HCT116 (cell line): ENCODE results near the gene BCL11A. TPM values are rescaled to one million over a fixed set of nuclear protein-coding genes. Genes with fewer than 3 reads are reported as not detected.

Experiments used
- ATAC-seq: fragments of 200-7000 bp; cut with Tn5 transposase; 2 replicates; pipeline ENCODE4 v1.9.1; 2020; ENCODE audit warnings: mild to moderate bottlenecking, moderate library complexity
- BruUV-seq: library from RNA; stranded (reverse); fragments of 400-500 nt; replicated peaks from 2 replicates; lab custom pipeline; 2021; lab: Mats Ljungman, UMichigan
- CTCF ChIA-PET: fragments of 300-600 bp; sonication (Branson Sonifier 250); formaldehyde crosslinking; loops from one replicate; lab custom pipeline; 2021; ENCODE audit warnings: antibody characterized with exemption; lab: Charles Lee
- POLR2A ChIA-PET: fragments of 300-600, 350-600 bp; sonication (Branson Sonifier 250); formaldehyde crosslinking; loops from one replicate; lab custom pipeline; 2021; ENCODE audit warnings: antibody characterized with exemption; lab: Charles Lee
- RAD21 ChIA-PET, 2 experiments: fragments of 300-600 bp; sonication (Branson Sonifier 250); formaldehyde crosslinking; loops; one replicate each; lab custom pipeline; 2023; ENCODE audit warnings: low total read pairs in 2 of 2; ENCODE audit not compliant: uncharacterized antibody in 2 of 2, unreplicated experiment in 2 of 2, low non-redundant PET in 1 of 2; lab: Charles Lee
- DNase-seq: peaks from one replicate; pipeline ENCODE4 v3.0.0-alpha.2; 2010; ENCODE audit warnings: low read depth, low spot score
- H2AFZ ChIP-seq: fragments of 200-600 bp; shearing (Covaris generic), sonication (generic); 2 replicates; pipeline ENCODE4 v1.6.1; 2017; ENCODE audit warnings: low read depth, mixed run types, mixed read lengths, antibody characterized with exemption, low read length; ENCODE audit not compliant: poor library complexity, severe bottlenecking
- H3K27ac ChIP-seq: 2 replicates; pipeline ENCODE4 v1.5.1; 2012; ENCODE audit warnings: low read depth, low read length
- H3K27me3 ChIP-seq: fragments of 200-600 bp; sonication (generic); 2 replicates; pipeline ENCODE4 v1.6.1; 2016; ENCODE audit warnings: mixed run types, low read length, mixed read lengths; ENCODE audit not compliant: insufficient read depth
- H3K36me3 ChIP-seq, 2 experiments: fragments of 200-500 bp in 1 of 2; fragments of 200-600 bp in 1 of 2; sonication (Bioruptor generic) in 1 of 2; sonication (generic) in 1 of 2; 2 replicates each; pipeline versions ENCODE4 v1.5.1 to v1.6.1; 2014 to 2016; ENCODE audit warnings: low read length in 2 of 2, inconsistent platforms in 1 of 2, mixed read lengths in 1 of 2, mixed run types in 1 of 2; ENCODE audit not compliant: insufficient read depth in 2 of 2, control insufficient read depth in 1 of 2
- H3K4me1 ChIP-seq, 2 experiments: fragments of 200-600 bp in 1 of 2; sonication (generic) in 1 of 2; 2 replicates each; pipeline versions ENCODE4 v1.5.1 to v1.6.1; 2012 to 2017; ENCODE audit warnings: low read length in 2 of 2, inconsistent platforms in 1 of 2, mild to moderate bottlenecking in 1 of 2, mixed read lengths in 1 of 2, mixed run types in 1 of 2, moderate library complexity in 1 of 2; ENCODE audit not compliant: insufficient read depth in 2 of 2, control insufficient read depth in 1 of 2
- H3K4me2 ChIP-seq: fragments of 200-600 bp; sonication (generic); 2 replicates; pipeline ENCODE4 v1.6.1; 2017; ENCODE audit warnings: mixed run types, low read length, mixed read lengths
- H3K4me3 ChIP-seq, 2 experiments: fragments of 200-600 bp in 1 of 2; sonication (generic) in 1 of 2; replicated peaks in 1 of 2; 2 replicates each; pipeline ENCODE4 v1.5.1; 2011 to 2016; ENCODE audit warnings: low read length in 2 of 2, control low read depth in 1 of 2, low read depth in 1 of 2, mild to moderate bottlenecking in 1 of 2, mixed read lengths in 1 of 2, mixed run types in 1 of 2
- H3K79me2 ChIP-seq: fragments of 200-600 bp; sonication (generic); 2 replicates; pipeline ENCODE4 v1.6.1; 2017; ENCODE audit warnings: mild to moderate bottlenecking, mixed run types, low read length, moderate library complexity, mixed read lengths; ENCODE audit not compliant: insufficient read depth
- H3K9ac ChIP-seq: fragments of 200-600 bp; sonication (generic); 2 replicates; pipeline ENCODE4 v1.6.1; 2016; ENCODE audit warnings: low read length, mixed read lengths
- H3K9me2 ChIP-seq: fragments of 200-600 bp; sonication (generic), shearing (Covaris generic); 2 replicates; pipeline ENCODE4 v1.6.1; 2017; ENCODE audit warnings: mixed run types, mild to moderate bottlenecking, moderate library complexity; ENCODE audit not compliant: insufficient read depth
- H3K9me3 ChIP-seq, 2 experiments: fragments of 200-500 bp in 1 of 2; fragments of 200-600 bp in 1 of 2; sonication (Bioruptor generic) in 1 of 2; sonication (generic) in 1 of 2; 2 replicates each; pipeline ENCODE4 v1.6.1; 2014 to 2017; ENCODE audit warnings: low read length in 2 of 2, mixed read lengths in 2 of 2, inconsistent platforms in 1 of 2, low read depth in 1 of 2, mild to moderate bottlenecking in 1 of 2, mixed run types in 1 of 2, moderate library complexity in 1 of 2; ENCODE audit not compliant: control insufficient read depth in 1 of 2, insufficient read depth in 1 of 2
- H4K20me1 ChIP-seq: fragments of 200-600 bp; sonication (generic), shearing (Covaris generic); 2 replicates; pipeline ENCODE4 v1.6.1; 2017; ENCODE audit warnings: mixed run types, mild to moderate bottlenecking, moderate library complexity; ENCODE audit not compliant: insufficient read depth
- ATF3 ChIP-seq: IDR thresholded peaks from 2 replicates; pipeline ENCODE4 v1.6.1; 2012
- CBX3 ChIP-seq: IDR thresholded peaks from 2 replicates; pipeline ENCODE4 v1.6.1; 2012; ENCODE audit warnings: low read depth
- CEBPB ChIP-seq: IDR thresholded peaks from 2 replicates; pipeline ENCODE4 v1.6.1; 2012; ENCODE audit warnings: low read depth
- CTCF ChIP-seq, 3 experiments: fragments of 200-600 bp in 1 of 3; sonication (generic) in 1 of 3; IDR thresholded peaks in 2 of 3; conservative IDR thresholded peaks in 1 of 3; 2 replicates each; pipeline ENCODE4 v1.5.1; 2012 to 2017; ENCODE audit warnings: low read depth in 2 of 3, low read length in 2 of 3, antibody characterized with exemption in 1 of 3, borderline replicate concordance in 1 of 3, control low read depth in 1 of 3, mild to moderate bottlenecking in 1 of 3, mixed read lengths in 1 of 3, mixed run types in 1 of 3, moderate library complexity in 1 of 3; ENCODE audit not compliant: insufficient read depth in 1 of 3
- EGR1 ChIP-seq: IDR thresholded peaks from 2 replicates; pipeline ENCODE4 v1.6.1; 2012; ENCODE audit warnings: low read depth
- ELF1 ChIP-seq: IDR thresholded peaks from 2 replicates; pipeline ENCODE4 v1.6.1; 2012; ENCODE audit warnings: low read depth, borderline replicate concordance
- EZH2 ChIP-seq: fragments of 200-600 bp; sonication (generic); IDR thresholded peaks from 2 replicates; pipeline ENCODE4 v1.6.1; 2017; ENCODE audit warnings: antibody characterized with exemption, mixed run types
- FOSL1 ChIP-seq: IDR thresholded peaks from 2 replicates; pipeline ENCODE4 v1.6.1; 2012; ENCODE audit warnings: low read depth
- JUND ChIP-seq: IDR thresholded peaks from 2 replicates; pipeline ENCODE4 v1.6.1; 2012
- POLR2AphosphoS5 ChIP-seq: IDR thresholded peaks from 2 replicates; pipeline ENCODE4 v1.6.1; 2011; ENCODE audit warnings: mild to moderate bottlenecking, low read depth, low read length, moderate library complexity
- REST ChIP-seq: IDR thresholded peaks from 2 replicates; pipeline ENCODE4 v1.6.1; 2012; ENCODE audit warnings: low read depth
- SIN3A ChIP-seq: IDR thresholded peaks from 2 replicates; pipeline ENCODE4 v1.6.1; 2012; ENCODE audit warnings: low read depth
- SP1 ChIP-seq: IDR thresholded peaks from 2 replicates; pipeline ENCODE4 v1.6.1; 2012; ENCODE audit warnings: low read depth
- SRF ChIP-seq: IDR thresholded peaks from 2 replicates; pipeline ENCODE4 v1.6.1; 2012; ENCODE audit warnings: low read depth
- TCF7L2 ChIP-seq: IDR thresholded peaks from 2 replicates; pipeline ENCODE4 v1.7.0; 2011; ENCODE audit warnings: borderline replicate concordance, inconsistent platforms; ENCODE audit not compliant: insufficient read depth, insufficient read length; ENCODE audit errors: extremely low read depth
- YY1 ChIP-seq: IDR thresholded peaks from 2 replicates; pipeline ENCODE4 v1.6.1; 2011; ENCODE audit warnings: low read length, low read depth, moderate library complexity, mild to moderate bottlenecking; ENCODE audit not compliant: insufficient replicate concordance; ENCODE audit errors: extremely low read depth
- ZNF274 ChIP-seq: fragments of 200-500 bp; sonication (Bioruptor generic); IDR thresholded peaks from 2 replicates; pipeline ENCODE4 v1.6.1; 2014; ENCODE audit warnings: mild to moderate bottlenecking, low read depth, low read length, inconsistent platforms
- intact Hi-C: fragments of 100-400 bp; cut with micrococcal nuclease; formaldehyde crosslinking; loops from 2 replicates; pipeline ENCODE4 v1.10.0; 2022
- total RNA-seq: library from RNA; stranded (reverse); gene quantifications from one replicate; pipeline ENCODE4 v1.2.1, GENCODE V29; 2021; ENCODE audit not compliant: unreplicated experiment

Gene BCL11A
- total RNA-seq, 1 experiment from 2014 or later = 0.71 TPM

GRCh38 chr2:60533101-60534051 is 20.1 kb downstream of the BCL11A start:
- Histone ChIP-seq H3K36me3 (no peaks in the 10 kb centered on the region), H3K9me3 (no peaks in the 10 kb centered on the region), H3K27me3 (peaks cover 86% of the 10 kb centered on the region), H3K4me3 (no peak overlapping the region), H4K20me1 (no peaks in the 10 kb centered on the region; the same call in 1 of the 2 replicates), H3K79me2 (no peaks in the 10 kb centered on the region), H3K9ac (no peak overlapping the region), H3K27ac (no peak overlapping the region), H3K4me2 (no peak overlapping the region), H2AFZ (no peak overlapping the region), H3K4me1 (no peaks in the 10 kb centered on the region), H3K9me2 (no peaks in the 10 kb centered on the region)
- CTCF ChIA-PET = no interaction called here
- no TSS peak for BruUV-seq
- ATAC-seq (no peak), DNase-seq (no peak)
- POLR2A ChIA-PET = no interaction called here
- TF ChIP-seq SP1 (no peak), CTCF (IDR thresholded peaks at IDR 0.05 in 2 of 3, conservative IDR thresholded peaks at IDR 0.05 in 1 of 3; ENCODE audit: borderline replicate concordance in 1 of 3, insufficient read depth in 1 of 3, low read depth in 2 of 3, low read length in 2 of 3) (no peak), ELF1 (no peak), CBX3 (no peak), CEBPB (no peak), YY1 (no peak), FOSL1 (no peak), SRF (no peak), SIN3A (no peak), EZH2 (no peak), JUND (no peak), REST (no peak), EGR1 (no peak), POLR2AphosphoS5 (no peak), TCF7L2 (no peak), ATF3 (no peak), ZNF274 (no peak)
- intact Hi-C loops = no loop called here
- RAD21 ChIA-PET = no interaction called here
